Measurements from ENCODE around the gene LILRA1.
"Not testable (repeated sequence)": the region's sequence is repeated elsewhere in the genome, so short reads cannot be mapped to it uniquely, and the experiment has no call there.

The LILRA1 gene

DNA sequence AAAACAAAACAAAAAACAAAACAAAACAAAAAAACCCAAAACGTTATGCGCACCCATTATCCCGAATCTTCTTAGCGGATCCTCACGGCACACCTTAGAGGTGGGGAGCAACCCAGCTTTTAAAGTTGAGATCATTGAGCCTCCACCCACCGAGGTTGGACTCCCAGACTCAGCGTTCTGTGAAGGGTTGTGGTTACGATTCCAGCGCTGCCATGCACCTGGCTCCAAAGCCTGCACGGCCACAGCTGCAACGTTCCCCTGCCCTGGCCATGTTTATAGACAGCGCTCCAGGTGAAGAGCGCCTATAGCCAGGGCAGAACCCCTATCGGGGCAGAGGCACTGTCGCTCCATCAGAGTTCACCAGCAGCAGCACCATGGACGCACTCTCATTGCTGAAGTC lies 38.5 kb upstream of the LILRA1 start:
- TF ChIP-seq CTCF (IDR thresholded peaks at IDR 0.05; ENCODE audit: low read depth, low read length), result no peak
- no peak overlapping the region for H3K4me3 ChIP-seq (replicated peaks in 1 of 2; ENCODE audit: low read depth in 2 of 2, low read length in 2 of 2)
- no peak for DNase-seq (ENCODE audit: low read depth in 2 of 2)

GRCh38 chr19:54556194-54556593 lies 37.2 kb upstream of the LILRA1 start:
- DNase-seq (ENCODE audit: low read depth in 2 of 2), result no peak
- TF ChIP-seq CTCF (IDR thresholded peaks at IDR 0.05; ENCODE audit: low read depth, low read length), result no peak

DNA sequence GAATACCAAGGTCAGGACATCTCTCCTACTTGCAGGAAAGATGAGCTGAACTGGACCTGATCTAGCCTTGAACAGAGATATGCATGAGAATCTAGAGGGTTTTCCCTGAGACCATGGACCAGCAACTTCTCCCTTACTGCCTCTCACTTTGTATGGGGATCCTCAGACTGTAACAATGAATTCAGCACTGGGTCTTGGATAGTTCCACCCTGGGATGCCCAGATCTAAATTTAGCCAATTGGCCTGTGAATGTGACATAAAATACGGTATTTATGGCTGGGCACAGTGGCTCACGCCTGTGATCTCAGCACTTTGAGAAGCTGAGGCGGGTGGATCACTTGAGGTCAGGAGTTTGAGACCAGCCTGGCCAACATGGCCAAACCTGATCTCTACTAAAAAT lies 35.1 kb upstream of the LILRA1 start:
- no peak for TF ChIP-seq CTCF (IDR thresholded peaks at IDR 0.05; ENCODE audit: low read depth, low read length)
- H3K4me3 ChIP-seq (replicated peaks in 1 of 2; ENCODE audit: low read depth in 2 of 2, low read length in 2 of 2), result no peak overlapping the region
- no peak for DNase-seq (ENCODE audit: low read depth in 2 of 2)

More at GRCh38 chr19:54556194-54556593, 37.2 kb upstream of the LILRA1 start:
- H3K4me3 ChIP-seq (replicated peaks in 1 of 2; ENCODE audit: low read depth in 2 of 2, low read length in 2 of 2), result no peak overlapping the region

DNA sequence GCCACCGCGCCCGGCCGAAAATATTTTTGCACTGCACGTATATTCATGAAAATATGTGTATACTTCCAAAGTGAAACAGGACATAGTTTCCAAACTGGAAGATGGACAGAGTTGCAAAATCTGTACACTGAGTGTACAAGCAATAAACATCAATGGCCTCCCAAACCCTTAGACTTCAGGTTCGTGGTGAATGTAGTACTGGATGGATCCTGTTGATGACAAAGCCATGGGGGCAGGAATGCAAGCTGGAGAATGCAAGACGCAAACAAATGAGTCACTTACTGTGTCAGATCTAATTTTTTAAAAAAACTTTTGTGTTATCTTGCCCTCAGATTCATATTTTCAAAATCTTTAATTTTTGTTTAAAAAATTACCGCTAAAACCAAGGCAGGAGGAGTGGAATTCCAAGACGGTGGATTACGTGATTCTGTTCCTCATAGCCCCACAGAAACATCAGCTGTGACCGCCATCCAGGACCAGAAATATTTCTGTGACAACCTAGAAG lies 32.5 kb upstream of the LILRA1 start:
- H3K4me3 ChIP-seq (replicated peaks in 1 of 2; ENCODE audit: low read depth in 2 of 2, low read length in 2 of 2), result no peak overlapping the region
- no peak for TF ChIP-seq CTCF (IDR thresholded peaks at IDR 0.05; ENCODE audit: low read depth, low read length)
- no peak for DNase-seq (ENCODE audit: low read depth in 2 of 2)

DNA sequence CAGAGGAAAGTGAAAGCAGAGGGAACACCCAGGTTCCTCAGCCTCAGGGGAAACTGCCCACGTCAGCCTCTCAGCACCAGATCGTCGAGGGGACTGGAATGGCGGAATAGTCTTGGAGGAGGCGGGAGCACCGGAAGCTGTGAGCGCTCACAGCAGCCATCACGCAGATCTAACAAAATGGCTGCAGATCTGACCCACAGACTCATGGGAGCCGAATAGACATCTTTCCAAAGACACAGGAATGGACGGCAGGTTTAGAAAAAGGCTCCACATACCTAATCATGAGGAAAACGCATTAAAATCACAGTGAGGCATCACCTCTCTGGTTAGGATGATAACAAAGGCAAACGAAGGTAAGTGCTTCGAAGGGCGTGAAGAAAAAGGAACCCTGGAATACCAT lies 31.6 kb upstream of the LILRA1 start:
- H3K4me3 ChIP-seq (replicated peaks in 1 of 2; ENCODE audit: low read depth in 2 of 2, low read length in 2 of 2), result no peak overlapping the region
- no peak for DNase-seq (ENCODE audit: low read depth in 2 of 2)
- no peak for TF ChIP-seq CTCF (IDR thresholded peaks at IDR 0.05; ENCODE audit: low read depth, low read length)

- not testable (repeated sequence) for DNase-seq (ENCODE audit: low read depth in 2 of 2); H3K4me3 ChIP-seq (replicated peaks in 1 of 2; ENCODE audit: low read depth in 2 of 2, low read length in 2 of 2)
Measured at GRCh38 chr19:54563206-54563605, 30.2 kb upstream of the LILRA1 start.

DNA sequence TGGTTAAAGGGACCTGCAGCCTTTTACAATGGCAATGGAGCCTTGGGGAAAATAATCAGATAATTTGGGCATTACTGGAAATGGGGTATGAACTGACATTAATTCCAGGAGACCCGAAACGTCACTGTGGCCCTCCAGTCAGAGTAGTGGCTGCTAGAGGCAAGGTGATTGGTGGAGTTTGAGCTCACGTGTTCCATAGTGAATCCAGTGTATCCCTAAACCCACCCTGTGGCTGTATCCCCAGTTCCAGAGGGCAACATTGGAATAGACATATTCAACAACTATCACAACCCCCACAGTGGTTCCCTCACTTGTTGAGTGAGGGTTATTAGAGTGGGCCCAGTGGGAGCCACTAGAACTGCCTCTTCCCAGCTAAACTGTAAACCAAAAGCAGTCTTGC lies 23.1 kb upstream of the LILRA1 start:
- DNase-seq (ENCODE audit: low read depth in 2 of 2), result no peak
- no peak for TF ChIP-seq CTCF (IDR thresholded peaks at IDR 0.05; ENCODE audit: low read depth, low read length)
- no peak overlapping the region for H3K4me3 ChIP-seq (replicated peaks in 1 of 2; ENCODE audit: low read depth in 2 of 2, low read length in 2 of 2)

GRCh38 chr19:54571715-54572615 lies 21.5 kb upstream of the LILRA1 start:
- H3K4me3 ChIP-seq (replicated peaks in 1 of 2; ENCODE audit: low read depth in 2 of 2, low read length in 2 of 2); DNase-seq (ENCODE audit: low read depth in 2 of 2): not testable (repeated sequence)
